ENCODE results near the gene TTC34.

The TTC34 gene

DNA sequence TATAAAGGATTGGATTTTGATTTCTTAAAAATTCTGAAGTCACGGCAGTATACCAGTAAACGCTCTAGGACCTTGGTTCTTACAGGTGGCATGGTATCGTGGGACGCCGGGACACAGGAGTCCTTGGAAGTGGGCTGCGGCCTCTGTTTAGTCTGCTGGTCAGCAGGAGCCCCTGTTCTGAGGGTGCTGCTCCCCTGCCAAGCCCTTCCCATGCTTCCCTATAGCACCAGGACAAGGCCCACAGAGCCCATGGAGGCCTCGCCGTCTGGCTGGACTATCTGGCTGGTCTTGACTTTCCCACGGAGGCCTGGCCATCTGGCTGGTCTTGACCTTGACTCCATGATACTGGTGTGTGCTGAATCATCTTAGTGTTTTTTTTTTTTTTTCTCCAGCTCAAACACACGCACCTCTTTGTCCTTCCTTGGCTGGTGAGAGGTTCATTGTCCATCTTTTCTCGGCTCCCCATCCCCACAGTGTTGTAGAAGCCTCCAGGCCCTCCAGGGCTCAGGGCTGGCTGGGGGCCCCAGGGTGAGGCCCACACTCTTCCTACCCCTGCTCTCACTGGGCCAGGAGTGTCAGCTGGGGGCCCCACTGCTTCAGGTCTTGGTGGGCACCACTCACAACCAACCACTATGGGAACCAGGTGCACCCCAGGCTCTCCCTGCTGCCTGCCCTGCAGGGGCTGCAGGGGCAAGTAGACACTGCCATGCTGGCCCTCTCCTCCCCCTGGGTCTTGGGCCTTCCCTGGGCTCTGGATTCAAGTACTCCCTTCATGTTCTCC is 16.5 kb upstream of the TTC34 start:
- intact Hi-C loops (cut with DNase I) = no loop called here
- no peak for DNase-seq

DNA sequence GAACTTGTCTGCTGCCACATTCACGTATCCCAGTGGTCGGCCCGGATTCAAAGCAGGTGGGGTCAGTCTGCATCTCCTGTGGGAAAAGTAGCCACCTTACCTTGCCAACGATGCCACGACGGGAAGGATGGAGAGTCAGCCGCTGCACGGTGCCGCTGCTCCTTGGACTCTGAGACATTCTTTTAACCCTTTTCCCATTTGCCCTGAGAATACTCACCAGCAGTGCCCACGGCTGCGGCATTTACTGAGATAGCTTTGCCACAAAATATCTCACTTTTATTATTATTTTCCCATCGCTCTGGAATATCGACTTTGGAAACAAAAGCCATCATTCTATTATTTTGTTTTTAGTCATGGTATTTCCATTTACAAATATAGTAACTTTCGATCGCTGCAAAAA is 15.3 kb upstream of the TTC34 start:
- intact Hi-C loops (cut with DNase I) = no loop called here

DNA sequence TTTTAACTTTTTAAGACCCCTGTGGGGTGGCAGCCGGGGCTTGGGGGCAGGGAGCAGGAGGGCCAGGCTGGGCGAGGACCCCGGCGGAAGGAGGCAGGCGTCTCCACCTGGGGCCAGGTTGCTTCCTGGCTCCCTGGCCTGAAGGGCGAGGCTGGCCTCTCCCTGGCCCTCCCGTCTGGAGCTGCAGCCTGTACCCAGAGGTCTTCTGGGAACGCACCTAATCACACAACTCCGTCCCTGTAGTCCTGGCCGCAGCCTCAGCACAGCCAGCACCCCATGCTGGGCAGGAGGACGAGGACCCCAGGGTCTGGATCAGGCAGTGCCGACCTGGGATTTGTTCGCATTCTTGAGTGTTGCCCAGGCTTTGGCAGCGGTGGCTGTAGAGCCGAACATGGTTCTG is 14.1 kb upstream of the TTC34 start:
- intact Hi-C loops (cut with DNase I) = no loop called here
- no peak for DNase-seq

More for the DNA sequence above, 15.3 kb upstream of the TTC34 start:
- no peak for DNase-seq

DNA sequence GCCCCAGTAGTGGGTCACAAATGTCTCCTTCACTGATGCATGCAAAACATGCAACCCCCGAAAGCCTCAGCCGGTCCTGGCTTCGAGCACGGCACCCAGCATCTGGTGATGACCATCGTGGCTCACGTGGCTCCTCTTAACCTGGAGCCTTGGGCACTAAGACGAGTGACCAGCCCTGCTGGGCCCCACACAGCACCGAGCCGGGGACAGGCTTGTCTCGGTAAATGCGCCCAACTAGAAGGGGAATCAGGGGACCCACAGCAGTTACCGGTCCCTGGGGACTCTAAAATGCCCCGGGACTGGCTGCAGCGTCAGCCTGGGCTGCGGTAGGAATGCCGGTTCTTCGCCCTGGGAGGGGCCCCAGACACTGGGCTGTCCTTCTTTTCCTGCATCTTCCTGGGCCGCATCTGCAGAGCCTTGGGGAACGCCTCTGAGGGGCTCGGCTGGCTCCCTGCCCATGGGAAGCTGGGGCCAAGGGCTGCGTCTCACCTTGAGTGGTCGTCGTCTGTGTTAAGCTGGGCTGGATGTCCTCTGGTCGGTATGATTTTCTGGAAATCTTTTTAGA is 13.1 kb upstream of the TTC34 start:
- intact Hi-C loops (cut with DNase I) = no loop called here

DNA sequence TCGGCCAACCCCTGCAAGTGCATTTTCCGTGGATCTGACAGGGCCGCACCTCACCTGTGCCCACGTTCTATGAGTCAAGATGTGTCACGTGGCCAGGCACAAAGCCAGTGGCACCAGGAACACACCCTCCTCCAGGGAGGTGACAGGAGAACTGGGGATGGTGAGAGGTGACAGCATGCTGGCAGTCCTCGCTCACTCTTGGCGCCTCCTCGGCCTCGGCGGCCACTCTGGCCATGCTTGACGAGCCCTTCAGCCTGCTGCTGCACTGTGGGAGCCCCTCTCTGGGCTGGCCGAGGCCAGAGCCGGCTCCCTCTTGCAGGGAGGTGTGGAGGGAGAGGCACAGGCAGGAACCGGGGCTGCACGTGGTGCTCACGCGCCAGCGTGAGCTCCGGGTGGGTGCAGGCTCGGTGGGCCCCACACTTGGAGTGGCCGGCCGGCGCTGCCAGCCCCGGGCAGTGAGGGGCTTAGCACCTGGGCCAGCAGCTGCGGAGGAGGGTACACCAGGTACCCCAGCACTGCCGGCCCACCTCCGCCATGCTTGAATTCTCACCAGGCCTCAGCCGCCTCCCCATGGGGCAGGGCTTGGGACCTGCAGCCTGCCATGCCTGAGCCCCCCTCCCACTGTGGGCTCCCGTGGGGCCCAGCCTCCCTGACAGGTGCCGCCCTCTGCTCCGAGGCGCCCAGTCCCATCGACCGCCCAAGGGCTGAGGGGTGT is 11.6 kb upstream of the TTC34 start:
- DNase-seq = peak in 3 of 42 donors; percentile 11 to 39 (median 14)
- intact Hi-C loops (cut with DNase I) = no loop called here

More for the DNA sequence above, 13.1 kb upstream of the TTC34 start:
- no peak for DNase-seq

DNA sequence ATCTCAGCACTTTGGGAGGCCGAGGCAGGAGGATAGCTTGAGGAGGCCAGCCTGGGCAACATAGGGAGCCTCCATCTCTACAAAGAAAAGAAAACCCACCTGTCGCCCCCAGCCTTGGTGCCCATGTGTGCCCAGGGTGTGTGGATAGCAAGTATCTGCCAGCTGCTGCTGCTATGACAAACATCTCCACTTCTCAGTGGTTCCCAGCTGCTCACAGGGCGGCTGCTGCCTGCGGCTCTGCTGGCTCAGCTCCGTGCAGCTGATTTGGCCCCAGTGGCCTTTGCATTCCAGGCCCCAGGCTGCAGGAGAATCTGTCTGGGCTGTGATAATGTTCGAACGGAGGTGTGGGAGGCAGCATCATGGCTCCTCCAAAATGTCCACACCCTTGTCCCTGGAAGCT is 10.6 kb upstream of the TTC34 start:
- intact Hi-C loops (cut with DNase I) = no loop called here

DNA sequence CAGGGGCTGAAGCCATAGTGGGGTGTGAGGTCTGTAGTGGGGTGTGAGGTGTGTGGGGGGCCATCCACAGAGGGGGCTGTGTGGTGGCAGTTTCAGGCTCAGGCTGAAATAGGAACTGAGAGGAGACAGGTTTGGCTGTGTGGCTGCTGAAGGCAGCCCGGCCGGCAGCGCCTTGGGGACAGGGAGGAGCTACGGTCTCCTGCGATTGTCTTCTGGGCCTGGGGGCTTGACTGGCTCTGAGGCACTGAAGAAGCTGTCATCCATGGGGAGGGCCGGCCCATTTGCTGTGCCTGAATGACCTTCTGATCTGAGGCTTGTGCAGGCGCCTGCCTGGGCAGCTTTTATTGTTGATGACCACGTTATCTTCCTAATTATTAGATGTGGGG is 10.0 kb upstream of the TTC34 start:
- intact Hi-C loops (cut with DNase I) = no loop called here
- no peak for DNase-seq

More for the DNA sequence above, 10.6 kb upstream of the TTC34 start:
- no peak for DNase-seq

DNA sequence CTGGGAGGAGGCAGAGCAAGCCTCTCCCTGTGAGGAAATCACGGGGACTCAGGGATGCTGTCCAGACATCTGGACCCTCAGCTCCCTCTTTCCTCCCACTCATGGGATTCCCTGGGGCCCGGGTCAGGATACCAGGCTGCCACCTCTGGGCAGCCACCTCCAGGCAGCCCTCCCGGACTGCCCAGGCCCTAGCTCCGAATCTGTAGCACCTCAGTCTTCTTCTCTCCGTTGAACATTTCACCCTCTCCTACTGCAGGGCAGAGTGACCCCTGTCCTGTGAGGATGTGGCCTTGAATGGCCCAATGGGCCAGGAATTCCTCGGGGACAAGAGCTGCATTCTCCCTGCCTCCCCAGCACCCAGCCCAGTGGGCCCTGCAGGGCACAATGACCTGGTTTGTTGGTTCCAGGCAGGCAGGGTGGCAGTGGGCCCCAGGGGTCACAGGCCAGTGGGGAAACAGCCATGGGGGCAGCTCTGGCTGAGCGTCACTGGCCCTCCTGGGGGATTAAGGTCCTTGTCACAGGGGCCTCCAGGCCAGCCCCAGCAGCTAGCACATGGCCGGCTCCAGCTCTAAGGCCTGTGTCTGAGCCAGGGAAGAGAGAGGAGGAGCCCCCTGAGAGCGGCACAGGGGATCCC is 9.5 kb upstream of the TTC34 start:
- DNase-seq = no peak
- intact Hi-C loops (cut with DNase I) = no loop called here

DNA sequence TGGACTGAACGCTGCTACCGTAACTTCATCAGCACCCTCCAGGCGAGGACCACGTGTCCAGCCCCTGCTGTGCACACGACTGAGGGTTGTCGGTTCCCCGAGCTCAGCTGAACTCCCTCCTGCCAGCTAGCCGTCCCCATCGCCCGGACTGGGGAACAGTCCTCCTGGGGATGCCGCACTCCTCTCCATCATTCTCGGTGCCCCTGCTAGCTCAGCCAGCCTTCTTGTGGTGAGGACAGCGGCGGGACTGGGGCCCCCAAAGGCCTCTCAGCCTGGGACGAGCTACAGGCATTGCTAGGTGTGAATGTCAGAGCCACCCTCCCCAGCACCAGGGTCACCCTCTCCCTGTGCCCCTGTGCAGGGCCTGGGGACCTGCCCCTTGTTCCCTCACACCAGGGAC is 8.8 kb upstream of the TTC34 start:
- DNase-seq = no peak
- intact Hi-C loops (cut with DNase I) = no loop called here

DNA sequence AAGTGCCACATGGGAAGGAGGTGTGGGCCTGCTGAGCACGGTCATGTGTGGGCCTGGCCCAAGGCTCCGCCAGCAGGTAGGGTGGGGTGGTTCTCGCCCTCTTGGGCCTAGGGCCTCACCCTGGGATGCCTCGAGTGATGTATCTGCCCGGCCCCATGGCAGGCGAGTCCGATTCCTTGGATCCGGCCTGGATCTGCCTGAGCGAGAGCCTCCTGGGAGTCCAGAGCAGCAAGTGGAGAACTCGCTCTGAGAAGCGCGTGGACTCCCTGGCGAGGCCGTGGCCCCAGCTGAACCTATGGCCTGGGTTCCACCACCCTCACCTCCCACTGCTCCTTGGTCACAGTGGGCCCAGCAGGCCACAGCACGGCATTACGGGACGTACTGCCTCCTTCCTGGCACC is 8.2 kb upstream of the TTC34 start:
- intact Hi-C loops (cut with DNase I) = no loop called here
- DNase-seq = no peak

DNA sequence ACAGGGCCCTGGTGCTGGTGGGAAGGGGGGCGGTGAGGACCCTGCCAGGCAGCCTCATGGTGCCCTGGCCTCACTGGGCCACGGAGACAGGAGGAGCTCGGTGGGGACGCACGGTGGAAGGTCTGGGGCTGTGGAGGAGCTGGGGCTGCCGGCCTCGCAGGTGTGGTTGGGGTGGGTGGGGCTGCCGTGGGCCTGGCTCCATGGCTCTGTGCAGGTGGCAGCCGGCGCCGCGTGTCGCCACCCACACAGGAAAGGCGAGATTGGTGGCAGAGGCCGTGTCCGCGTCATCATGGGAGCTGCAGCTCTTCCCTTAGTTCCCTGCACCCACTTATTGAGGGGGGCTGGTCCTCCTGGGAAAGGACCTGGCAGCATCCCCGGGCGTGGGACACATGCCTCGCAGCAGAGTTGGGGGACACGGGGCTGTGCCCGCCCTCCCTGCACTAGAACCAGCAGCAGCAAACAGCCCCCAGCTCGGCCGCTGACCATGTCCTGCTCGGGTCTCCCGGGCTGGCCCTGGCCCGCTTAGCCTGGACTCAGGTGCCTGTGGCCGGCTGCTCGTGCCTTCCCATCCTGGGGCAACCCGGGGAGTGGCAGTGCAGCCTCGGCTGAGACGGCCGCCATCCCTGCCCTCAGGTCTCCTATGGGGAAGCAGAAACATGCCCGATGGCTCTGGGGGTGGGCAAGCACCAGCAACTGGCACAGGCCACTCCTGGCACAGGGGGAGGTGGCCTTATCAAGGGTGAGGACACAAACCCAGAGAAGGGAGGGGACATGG is 7.5 kb upstream of the TTC34 start:
- no peak for DNase-seq
- intact Hi-C loops (cut with DNase I) = no loop called here

DNA sequence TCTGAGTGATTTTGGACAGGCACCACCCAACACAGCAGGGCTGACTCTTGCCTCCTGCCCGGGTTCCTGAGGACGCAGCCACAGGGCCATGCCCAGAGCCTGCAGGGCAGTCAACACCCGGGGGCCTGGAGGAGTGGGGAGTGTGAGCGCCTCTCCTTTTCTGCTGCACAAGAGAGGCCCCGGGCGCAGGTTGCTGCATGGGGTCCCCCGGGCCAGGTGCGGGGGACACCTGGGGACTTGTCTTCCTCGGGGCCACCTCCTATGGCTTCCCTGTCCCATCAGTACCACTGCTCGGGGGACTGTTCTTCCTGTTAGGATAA is 6.9 kb upstream of the TTC34 start:
- intact Hi-C loops (cut with DNase I) = no loop called here

DNA sequence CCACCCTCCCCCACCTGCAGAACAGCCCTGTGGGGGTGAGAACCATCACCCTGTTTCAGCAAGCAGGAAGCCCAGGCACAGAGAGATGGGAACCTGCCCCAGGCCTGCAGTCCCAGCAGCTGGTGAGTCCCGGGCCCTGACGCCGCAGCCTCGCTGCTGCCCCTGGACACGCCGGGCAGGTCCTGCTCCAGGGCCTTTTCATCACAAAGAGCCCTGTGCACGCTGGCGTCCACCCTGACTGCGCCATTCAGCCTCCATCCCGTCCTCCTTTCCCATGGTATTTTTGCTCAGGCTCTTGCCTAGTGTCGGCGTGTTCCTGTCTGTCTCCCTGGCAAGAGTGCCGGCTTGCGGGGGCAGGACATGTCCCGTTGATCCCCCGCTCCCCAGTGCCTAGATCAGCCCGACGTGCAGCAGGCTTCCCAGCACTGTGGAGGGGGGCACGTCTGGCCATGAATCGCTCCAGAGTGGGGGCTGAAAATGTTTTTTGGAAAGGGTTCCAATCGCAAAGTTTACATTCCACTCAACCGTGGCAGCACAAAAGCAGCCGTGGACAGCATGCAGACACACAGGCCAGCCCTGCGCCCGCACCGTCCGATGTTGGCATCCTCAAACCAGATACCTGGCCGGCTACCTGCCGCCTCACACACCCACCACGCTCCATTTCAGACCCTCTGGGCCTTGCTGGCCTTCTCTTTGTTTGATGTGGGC is 6.3 kb upstream of the TTC34 start:
- no peak for DNase-seq
- intact Hi-C loops (cut with DNase I) = no loop called here

More for the DNA sequence above, 6.9 kb upstream of the TTC34 start:
- no peak for DNase-seq

DNA sequence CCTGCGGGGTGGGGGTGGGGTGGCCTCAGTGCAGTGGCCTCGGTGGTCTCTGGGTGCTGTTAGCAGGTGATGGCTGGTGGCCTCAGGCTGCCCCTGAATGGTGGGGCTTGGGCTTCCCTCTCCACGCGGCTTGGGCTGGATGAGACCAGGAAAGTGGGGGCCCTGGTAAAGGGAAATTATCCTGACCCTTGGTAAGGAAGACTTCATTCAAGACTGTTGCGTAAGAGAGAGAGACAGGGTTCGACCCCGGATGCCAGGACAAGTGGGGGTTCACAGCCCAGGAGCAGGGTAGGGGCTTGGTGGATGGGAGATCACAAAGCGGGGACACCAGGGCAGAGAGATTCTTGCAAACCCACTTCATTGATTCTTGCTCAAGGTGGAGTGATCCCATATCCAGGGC is 5.5 kb upstream of the TTC34 start:
- intact Hi-C loops (cut with DNase I) = no loop called here
- no peak for DNase-seq

DNA sequence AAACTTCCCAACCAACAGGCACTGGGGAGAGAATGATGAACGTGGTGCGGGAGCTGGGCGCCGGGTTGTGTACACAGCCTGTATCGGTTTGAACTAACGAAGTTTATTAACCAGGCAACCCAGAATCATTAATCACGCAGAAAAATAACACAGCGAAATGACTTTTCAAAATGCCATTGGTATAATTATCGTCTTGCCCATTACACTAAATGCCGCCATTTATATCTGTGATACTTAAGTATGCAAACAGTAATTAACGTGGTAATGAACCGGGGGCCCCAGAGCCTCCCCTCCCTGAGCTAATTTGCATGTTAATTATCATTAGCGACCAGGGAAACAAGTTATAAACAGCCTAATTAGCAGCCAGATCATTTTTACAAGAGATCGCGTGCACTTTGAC is 5.1 kb upstream of the TTC34 start:
- intact Hi-C loops (cut with DNase I) = no loop called here

DNA sequence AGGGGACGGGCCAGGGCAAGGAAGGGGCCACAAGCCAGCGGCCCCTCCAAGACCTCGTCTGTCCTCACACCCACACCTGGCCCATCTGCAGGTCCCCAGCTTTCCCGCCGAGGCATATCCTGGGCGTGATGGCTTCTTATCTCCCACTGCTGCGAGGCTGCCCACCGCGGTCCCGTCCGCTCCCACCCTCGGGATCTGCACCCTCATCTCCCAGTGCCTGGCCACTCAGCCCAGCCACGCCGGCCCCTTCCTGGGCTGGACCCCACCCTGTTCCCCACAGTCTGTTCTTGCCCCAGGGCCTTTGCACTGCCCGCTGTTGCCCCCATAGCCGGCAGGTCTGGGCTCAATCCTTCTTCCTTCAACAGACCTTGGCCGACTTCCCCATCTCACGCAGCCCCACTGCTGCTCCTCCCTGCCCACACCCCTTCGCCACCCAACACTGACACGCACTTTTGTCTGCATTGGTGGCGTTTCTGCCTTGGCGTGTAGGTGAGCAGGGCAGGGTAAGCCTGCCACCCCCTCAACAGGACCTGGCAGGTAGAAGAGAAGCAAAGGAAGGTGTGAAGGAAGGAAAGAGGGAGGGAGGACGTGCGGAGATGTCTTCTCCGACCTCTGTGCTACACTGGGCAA is 4.4 kb upstream of the TTC34 start:
- DNase-seq = no peak
- intact Hi-C loops (cut with DNase I) = no loop called here

More for the DNA sequence above, 5.1 kb upstream of the TTC34 start:
- no peak for DNase-seq

DNA sequence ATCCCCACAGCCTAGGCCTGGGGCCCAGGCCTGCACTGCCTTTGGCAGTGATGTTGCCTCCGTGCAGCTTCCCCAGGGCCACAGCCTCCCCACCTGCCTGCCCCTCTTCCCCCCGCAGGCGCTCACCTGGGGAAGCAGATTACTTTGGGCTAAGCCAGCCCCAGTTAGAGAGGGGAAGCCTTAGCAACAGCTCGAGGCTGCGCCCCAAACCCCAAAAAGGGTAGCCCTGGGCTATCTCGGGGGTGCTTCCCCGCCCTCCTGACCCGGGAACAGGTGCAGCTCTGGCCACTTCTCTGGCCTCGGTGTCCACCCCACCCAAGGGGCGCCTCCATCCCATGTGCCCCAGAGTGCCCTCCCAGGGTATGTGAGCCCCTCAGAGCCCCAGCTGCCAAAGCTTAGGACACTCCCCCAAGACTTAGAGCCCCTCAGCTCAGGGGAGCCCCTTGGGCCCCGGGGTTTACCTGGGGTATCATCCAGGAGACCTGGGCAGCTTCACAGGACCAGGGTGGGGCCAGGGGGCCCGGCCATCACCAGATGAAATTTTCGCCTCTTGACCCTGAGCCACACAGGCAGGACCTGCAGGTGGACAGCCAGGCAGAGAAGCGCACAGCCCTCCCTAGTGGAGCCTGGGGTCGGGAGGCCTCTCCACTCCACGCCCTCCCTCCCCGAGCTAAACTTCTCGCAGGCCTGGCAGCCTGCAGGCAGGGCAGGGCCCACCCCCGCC is 3.3 kb upstream of the TTC34 start:
- no peak for DNase-seq
- intact Hi-C loops (cut with DNase I) = no loop called here
